Measurements from ENCODE around the gene TOR1AIP2. TPM values are rescaled to one million over a fixed set of nuclear protein-coding genes. Genes with fewer than 3 reads are reported as not detected.

The TOR1AIP2 gene
- total and polyA plus RNA-seq, 10 donors, result 4.6 to 77.4 (median 58.1) TPM

GRCh38 chr1:179794146-179794545, 83.5 kb downstream of the TOR1AIP2 start:
- H3K27ac ChIP-seq, result no peak overlapping the region
- H3K9me3 ChIP-seq, result no peaks in the 10 kb centered on the region
- 88 to 96% (median 92%) methylated on average over 1 of the region's 1 CpG for WGBS, 5 donors
- intact Hi-C loops (cut with DNase I; ENCODE audit: low total_unique reads), result no loop called here
- peaks cover 0 to 13% (median 0%) of the 10 kb centered on the region in 6 donors for H3K4me1 ChIP-seq
- TF ChIP-seq POLR2A (IDR thresholded peaks at IDR 0.05) (no peak), CTCF (IDR thresholded peaks at IDR 0.05 in 8 of 11, conservative IDR thresholded peaks at IDR 0.05 in 3 of 11) (no peak), POLR2AphosphoS5 (IDR thresholded peaks at IDR 0.05) (no peak)
- no peaks in the 10 kb centered on the region for H3K27me3 ChIP-seq (replicated peaks in 1 of 7)
- H3K4me3 ChIP-seq, result no peak overlapping the region
- DNase-seq, result no peak
- no peaks in the 10 kb centered on the region for H3K36me3 ChIP-seq

- H3K9me3 ChIP-seq, result no peaks in the 10 kb centered on the region
- H3K36me3 ChIP-seq, result no peaks in the 10 kb centered on the region
- intact Hi-C loops (cut with DNase I; ENCODE audit: low total_unique reads), result no loop called here
Measured at GRCh38 chr1:179793281-179793680, 84.3 kb downstream of the TOR1AIP2 start.

More at GRCh38 chr1:179793281-179793680, 84.3 kb downstream of the TOR1AIP2 start:
- TF ChIP-seq POLR2A (IDR thresholded peaks at IDR 0.05) (no peak), POLR2AphosphoS5 (IDR thresholded peaks at IDR 0.05) (no peak), CTCF (IDR thresholded peaks at IDR 0.05 in 8 of 11, conservative IDR thresholded peaks at IDR 0.05 in 3 of 11) (no peak)
- 86 to 94% (median 94%) methylated on average over 4 of the region's 4 CpGs for WGBS, 5 donors
- Histone ChIP-seq H3K27me3 (replicated peaks in 1 of 7) (no peaks in the 10 kb centered on the region), H3K4me3 (no peak overlapping the region), H3K4me1 (peaks cover 0 to 13% (median 0%) of the 10 kb centered on the region in 6 donors), H3K27ac (no peak overlapping the region)
- DNase-seq, result no peak

Other genes with a start within 250 kb of the TOR1AIP2 start
- under 1 TPM in 4 of 7 donors, not detected in 3; 0.14 to 0.28 (median 0.19) TPM for gene FAM163A, start 134.5 kb downstream of the TOR1AIP2 start, total RNA-seq
- gene FAM163A, start 134.5 kb downstream of the TOR1AIP2 start, polyA plus RNA-seq, result under 1 TPM; 0.20 to 0.47 (median 0.32) TPM
- gene TOR1AIP1, start 4.5 kb upstream of the TOR1AIP2 start, total RNA-seq, result 10 to 100 TPM; 52.6 to 71.3 (median 59.6) TPM
- 10 to 100 TPM; 16.2 to 17.9 (median 17.7) TPM for gene TOR1AIP1, start 4.5 kb upstream of the TOR1AIP2 start, polyA plus RNA-seq
- gene CEP350, start 77.0 kb upstream of the TOR1AIP2 start, total RNA-seq, result 10 to 100 TPM; 60.2 to 89.2 (median 66.3) TPM
- 1 to 10 TPM; 3.5 to 5.3 (median 4.2) TPM for gene CEP350, start 77.0 kb upstream of the TOR1AIP2 start, polyA plus RNA-seq

All from spleen (tissue), 11 donors.